Activated effector memory CD4-positive, alpha-beta T cell treated with Interleukin-2 at 50 U/mL for 16 hours (primary cell): Measurements from ENCODE around the gene DTNB.
"Not testable (repeated sequence)": the region's sequence is repeated elsewhere in the genome, so short reads cannot be mapped to it uniquely, and the experiment has no call there.

ENCODE experiments used
- DNase-seq: peaks from one replicate; pipeline ENCODE4 v3.0.0-alpha.2; 2020

DTNB gene

DNA sequence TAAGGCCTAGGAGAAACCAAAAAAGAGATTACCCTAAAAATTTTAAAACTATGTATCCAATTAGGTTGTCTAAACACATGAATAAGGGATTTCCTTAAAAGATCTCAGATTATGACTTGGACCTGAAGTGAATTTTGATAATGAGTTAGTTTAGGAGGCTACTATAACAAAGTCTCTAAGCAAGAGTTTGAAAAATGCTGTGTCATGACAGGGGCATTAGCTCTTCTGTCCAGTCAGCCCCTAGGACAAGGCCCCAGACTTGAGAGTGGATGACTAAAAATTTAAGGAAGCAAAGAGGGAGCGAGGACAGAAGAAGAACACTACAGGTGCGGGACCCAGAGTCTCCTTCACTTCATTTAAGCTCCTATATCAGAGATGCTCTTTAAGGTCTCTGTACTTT, 135.9 kb downstream of the DTNB start:
- no peak for DNase-seq

DNA sequence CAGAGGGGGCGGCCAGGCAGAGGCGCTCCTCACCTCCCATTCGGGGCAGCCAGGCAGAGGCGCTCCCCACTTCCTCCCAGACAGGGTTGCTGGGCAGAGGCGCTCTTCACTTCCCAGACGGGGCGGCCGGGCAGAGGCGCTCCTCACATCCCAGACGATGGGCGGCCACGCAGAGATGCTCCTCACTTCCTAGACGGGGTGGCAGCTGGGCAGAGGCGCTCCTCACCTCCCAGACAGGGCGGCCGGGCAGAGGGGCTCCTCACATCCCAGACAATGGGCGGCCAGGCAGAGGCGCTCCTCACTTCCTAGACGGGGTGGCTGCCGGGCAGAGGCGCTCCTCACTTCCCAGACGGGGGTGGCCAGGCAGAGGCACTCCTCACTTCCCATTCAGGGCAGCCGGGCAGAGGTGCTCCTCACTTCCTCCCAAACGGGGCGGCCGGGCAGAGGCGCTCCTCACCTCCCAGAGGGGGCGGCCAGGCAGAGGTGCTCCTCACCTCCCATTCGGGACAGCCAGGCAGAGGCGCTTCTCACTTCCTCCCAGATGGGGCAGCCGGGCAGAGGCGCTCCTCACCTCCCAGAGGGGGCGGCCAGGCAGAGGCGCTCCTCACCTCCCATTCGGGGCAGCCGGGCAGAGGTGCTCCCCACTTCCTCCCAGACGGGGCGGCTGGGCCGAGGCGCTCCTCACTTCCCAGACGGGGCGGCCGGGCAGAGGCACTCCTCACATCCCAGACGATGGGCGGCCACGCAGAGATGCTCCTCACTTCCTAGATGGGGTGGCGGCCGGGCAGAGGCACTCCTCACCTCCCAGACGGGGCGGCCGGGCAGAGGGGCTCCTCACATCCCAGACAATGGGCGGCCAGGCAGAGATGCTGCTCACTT, 137.7 kb downstream of the DTNB start:
- DNase-seq, result not testable (repeated sequence)

DNA sequence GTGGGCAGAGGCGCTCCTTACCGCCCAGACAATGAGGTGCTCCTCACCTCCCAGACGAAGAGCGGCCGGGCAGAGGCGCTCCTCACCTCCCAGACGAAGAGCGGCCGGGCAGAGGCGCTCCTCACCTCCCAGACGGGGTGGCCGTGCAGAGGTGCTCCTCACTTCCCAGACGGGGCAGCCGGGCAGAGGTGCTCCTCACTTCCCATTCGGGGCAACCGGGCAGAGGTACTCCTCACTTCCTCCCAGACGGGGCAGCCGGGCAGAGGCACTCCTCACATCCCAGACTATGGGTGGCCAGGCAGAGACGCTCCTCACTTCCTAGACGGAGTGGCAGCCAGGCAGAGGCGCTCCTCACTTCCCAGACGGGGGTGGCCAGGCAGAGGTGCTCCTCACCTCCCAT, 138.4 kb downstream of the DTNB start:
- DNase-seq, result not testable (repeated sequence)

DNA sequence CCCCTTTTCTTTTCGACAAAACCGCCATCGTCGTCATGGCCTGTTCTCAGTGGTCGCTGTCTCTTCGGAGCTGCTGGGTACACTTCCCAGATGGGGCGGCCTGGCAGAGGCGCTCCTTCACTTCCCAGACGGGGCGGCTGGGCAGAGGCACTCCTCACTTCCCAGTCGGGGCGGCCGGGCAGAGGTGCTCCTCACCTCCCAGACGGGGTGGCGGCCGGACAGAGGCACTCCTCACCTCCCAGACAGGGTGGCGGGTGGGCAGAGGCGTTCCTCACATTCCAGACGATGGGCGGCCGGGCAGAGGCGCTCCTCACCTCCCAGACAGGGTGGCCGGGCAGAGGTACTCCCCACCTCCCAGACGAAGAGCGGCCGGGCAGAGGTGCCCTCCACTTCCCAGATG, 138.9 kb downstream of the DTNB start:
- no peak for DNase-seq

DNA sequence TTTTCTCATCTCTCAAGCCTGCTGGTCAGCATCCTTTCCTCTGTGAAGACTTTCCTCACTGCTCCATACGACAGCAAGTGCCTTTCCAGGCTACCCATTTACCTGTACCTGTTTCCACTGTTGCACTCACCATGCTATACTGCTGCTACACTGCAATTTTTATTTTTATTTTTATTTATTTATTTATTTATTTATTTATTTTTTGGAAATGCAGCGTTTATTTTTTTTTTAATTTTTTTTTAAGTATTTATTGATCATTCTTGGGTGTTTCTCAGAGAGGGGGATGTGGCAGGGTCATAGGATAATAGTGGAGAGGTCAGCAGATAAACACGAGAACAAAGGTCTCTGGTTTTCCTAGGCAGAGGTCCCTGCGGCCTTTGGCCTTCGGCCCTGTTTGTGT, 139.6 kb downstream of the DTNB start:
- DNase-seq, result not testable (repeated sequence)

DNA sequence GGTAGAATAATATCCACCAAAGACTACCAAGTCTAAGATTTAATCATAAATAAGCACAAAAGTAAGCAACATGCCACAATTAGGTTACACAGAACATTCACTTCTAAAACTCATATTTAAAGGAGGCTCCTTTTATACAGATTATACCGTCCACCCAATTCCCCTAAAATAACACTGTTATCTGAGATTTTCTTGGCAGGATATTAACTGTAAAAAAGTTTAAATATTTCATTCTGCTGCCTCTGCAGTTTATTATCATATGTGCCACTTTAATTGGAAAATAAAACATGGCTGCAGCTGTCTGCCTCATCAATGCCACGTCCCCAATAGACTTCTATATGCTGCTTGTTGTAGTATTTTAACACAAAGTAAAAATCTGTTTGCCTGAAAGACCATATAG, 140.9 kb downstream of the DTNB start:
- DNase-seq, result no peak

DNA sequence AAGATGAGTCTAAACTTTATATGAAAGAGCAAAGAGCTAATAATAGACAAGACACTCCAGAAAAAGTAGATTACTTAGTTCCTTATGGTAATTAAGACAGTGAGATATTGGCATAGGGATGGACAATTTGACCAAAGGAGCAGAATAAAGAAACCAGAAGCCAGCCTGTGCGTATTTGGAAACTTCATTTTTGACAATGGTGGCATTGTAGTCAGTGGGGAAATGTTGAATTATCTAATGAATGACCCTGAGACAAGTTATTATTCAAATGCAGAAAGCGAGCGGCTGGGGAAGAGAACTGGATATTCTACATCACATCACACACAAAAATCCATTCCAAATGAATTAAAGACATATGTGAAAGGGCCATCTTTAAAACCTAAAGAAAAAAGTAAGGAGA, 144.3 kb downstream of the DTNB start:
- DNase-seq, result no peak

DNA sequence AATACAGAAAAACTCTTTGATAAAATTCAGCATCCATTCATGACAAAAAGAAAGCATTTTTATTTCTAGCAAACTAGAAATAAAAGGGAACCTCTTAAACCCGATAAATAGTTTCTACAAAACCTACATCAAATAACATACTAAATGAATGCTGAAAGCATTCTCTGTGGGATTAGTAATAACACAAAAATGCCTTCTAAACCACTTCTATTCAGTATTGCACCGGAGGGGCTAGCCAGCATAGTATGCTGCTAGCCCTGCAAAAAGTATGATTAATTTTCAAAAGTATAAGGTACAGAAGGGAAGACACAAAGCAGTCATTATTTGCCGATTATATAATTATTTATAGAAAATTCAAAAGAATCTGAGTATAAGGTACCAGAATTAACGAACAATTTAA, 145.2 kb downstream of the DTNB start:
- DNase-seq, result no peak

DNA sequence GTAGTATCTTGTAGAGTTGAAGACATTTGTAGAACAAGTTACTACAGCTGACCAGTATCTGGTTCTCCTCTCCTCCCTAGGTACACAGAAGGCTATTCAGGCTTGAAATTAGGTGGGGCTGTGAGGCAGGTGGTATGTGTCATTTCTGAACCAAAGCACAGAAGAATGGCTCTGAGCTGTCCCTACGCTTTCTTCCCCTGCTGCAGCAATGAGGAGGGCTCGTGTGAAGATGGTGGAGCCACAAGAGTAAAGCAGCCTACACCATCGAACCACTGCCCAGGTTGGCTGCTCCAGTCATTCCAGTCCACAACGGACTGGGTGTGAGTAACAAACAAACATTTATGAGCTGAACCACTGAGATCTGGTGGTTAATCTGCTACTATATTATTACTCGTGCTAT, 148.9 kb downstream of the DTNB start:
- DNase-seq, result no peak

DNA sequence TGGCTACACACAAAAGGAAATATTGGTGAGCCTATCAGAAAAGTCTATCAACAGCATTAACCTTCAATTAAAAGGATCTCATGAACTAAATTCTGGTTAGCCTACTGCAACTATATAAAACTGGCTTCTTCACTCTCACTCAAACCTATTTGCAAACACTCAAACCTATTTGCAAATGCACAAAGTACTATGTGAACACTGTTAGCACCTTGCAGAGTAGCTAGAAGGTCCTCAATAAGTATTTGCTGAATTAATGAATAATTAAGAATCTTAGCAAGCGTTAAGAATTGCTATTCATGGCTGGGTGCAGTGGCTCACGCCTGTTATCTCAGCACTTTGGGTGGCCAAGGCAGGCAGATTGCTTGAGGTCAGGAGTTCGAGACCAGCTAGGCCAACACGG, 150.3 kb downstream of the DTNB start:
- no peak for DNase-seq

DNA sequence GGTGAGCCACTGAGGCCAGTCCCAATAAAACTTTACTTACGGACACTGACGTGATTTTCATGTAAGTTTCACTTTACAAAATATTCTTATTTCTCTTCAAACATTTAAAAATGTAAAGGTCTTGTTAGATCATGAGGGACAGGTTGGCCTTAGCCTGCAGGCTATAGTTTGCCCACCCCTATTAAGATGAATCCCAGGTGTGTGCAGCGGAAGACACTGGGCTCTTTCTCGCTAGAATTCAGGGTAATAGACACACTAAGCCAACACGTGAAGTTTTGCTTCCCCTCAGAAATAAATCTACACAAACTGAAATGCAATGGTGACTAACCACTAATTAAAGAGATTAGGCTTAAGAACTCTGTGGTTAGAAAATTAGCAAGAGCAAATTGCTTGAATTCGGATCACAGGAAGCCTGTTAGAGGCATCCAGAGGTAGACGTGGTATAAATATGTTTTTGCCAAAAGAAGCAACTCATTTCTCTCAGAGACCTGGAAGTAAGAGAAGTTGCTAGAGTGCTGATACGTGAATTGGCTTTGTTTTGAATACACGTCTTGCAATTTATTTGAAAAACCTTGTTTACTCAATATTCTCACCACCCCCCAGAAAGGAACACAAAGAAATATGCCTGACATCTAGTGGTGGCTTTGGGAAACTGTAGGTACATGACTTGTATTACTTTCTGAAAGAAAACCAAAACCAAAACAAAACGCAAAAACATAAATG, 151.6 kb downstream of the DTNB start:
- no peak for DNase-seq

DNA sequence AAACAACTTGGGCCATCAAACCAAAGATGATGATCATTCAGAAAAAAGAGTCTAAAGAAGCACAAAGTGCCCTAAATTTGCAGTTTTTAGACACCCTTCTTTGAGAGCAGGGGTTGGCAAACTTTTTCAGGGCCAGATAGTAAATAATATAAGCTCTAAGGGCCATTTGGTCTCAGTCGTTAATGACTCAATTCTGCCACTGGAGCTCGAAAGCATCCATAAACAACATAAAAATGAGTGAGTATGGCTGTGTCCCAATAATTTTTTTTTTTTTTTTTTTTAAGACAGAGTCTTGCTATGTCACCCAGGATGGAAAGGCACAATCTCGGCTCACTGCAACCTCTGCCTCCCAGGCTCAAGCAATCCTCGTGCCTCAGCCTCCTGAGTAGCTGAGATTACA, 152.3 kb downstream of the DTNB start:
- no peak for DNase-seq

DNA sequence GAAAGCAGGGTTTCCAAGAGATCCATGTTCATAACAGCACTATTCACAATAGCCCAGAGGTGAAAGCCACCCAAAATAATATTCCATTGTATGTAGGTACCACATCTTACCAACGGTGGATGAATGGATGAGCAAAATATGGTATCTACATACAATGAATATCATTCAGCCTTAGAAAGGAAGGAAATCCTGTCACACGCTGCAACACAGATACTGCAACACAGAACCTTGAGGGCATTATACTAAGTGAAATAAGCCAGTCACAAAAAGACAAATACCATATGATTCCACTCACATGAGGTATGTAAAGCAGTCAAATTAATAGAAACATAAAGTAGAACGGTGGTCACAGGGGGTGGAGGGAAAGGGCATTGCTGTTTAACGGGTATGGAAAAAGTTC, 155.7 kb downstream of the DTNB start:
- no peak for DNase-seq

DNA sequence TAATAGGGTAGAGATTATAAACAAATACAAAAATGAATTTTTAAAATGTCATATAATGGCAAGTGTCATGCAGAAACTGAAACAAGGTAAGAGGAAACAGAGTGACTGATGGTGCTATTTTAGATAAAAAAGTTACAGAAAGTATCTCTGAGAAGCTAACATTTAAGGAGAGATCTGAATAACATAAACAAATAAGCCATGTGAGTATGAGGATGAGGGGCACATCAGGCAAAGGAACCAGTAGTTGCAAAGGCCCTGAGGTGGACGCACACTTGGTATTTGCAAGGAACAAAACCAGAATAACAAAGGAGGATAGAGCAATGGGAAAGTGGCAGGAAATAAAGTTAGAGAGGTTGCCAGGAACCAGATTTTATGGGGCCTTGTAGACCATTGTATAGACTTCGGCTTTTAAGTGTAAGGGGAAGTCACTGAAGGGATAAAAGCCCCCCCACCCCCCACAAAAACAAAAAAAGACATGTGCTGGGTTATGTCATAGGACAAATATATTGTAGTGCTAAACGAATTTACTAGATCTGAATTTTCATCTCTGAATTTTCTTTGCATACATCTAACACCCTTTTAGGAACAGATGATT, 159.2 kb downstream of the DTNB start:
- no peak for DNase-seq

DNA sequence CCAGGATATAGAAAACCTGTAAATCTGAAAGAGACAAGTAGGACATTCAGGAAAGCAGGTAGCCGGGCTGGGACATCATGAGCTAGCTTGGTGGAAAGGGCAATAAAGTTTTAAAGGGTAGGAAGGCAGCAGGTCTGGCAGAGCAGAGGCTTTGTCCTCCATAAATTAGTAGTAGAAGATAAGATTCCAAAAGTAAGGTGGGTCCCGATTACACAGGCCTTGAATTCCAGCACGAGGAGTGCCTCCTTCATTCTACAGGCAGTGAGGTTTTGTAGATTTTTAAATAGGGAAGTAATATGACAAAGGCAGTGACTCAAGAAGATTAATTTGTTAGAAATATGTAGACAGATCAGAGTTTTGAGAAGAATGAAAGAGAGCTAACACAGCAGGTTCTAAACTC, 160.7 kb downstream of the DTNB start:
- DNase-seq, result no peak

DNA sequence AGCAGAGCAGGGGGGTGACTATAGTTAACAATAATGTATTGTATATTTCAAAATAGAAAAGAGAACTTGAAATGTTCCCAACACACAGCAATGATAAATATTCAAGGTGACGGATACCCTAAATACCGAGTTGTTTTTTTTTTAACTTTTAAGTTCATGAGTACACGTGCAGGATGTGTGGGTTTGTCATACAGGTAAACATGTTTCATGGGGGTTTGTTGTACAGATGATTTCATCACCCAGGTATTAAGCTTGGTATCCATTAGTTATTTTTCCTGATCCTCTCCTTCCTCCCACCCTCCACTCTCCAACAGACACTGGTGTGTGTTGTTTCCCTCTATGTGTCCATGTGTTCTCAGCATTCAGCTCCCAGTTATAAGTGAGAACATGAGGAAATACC, 167.2 kb downstream of the DTNB start:
- no peak for DNase-seq

DNA sequence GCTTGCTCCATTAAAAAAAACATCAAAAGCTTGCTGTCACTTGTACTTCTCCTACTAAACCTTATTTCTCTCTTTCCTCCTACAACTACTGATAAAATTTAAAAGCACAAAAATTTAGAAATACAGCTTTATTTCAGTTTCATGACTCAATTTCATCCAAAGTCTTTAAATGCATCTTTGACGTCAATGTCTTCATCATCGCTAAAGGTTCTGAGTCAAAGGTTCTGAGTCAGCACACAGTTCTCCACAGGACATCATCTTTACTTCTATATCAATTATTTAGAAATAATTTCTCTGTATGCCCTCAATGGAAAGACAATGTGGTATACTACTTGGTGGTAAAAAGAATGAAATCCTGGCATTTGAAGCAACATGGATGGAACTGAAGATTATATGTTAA, 167.8 kb downstream of the DTNB start:
- DNase-seq, result no peak

DNA sequence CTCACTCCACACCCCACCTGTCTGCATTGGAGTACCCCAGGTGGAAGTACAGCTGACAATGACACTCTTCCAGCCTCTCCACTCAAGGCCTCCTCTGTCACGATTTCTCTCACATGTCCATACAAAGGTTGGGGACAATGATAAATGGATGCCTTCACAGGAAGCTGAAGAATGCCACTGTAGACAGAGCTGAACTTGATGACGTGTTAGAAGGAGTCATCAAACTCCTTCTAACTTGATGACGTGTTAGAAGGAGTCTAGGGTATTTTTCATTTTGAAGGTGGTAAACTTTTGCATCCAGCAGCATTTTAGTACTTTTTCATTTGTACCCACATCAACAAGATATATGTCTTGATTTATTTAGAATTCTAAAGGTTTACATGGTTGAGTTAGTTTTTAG, 168.2 kb downstream of the DTNB start:
- DNase-seq, result no peak

DNA sequence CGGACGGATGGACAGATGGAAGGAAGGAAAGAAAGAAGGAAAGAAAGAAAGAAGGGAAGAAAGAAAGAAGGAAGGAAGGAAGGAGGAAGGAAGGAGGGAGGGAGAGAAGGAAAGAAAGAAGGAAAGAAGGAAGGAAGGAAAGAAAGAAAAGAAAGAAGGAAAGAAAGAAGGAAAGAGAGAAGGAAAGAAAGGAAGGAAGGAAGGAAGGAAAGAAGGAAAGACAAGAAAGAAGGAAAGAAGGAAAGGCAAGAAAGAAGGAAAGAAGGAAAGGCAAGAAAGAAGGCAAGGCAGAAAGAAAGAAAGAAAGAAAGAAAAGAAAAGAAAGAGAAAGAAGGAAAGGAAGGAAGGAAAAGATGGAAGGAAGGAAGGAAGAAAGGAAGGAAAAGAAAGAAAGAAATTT, 169.1 kb downstream of the DTNB start:
- DNase-seq, result no peak

DNA sequence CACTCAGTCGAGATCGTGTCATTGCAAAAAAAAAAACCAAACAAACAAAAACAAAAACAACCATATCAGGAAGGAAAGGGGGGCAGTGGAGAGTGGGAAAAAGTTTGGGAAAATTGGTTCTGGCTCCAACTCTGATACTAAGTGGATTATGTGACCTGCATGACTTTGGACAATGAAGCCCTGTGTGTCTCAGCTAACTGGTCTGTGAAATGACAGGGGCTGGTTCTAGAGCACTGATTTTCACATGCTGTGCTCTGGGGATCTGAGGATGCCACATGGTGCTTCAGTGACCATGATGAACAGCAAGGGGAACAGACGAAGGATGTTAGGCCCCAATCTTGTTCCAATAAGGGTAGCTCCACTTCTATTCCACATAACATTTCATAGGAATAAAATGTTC, 174.2 kb downstream of the DTNB start:
- DNase-seq, result no peak

DNA sequence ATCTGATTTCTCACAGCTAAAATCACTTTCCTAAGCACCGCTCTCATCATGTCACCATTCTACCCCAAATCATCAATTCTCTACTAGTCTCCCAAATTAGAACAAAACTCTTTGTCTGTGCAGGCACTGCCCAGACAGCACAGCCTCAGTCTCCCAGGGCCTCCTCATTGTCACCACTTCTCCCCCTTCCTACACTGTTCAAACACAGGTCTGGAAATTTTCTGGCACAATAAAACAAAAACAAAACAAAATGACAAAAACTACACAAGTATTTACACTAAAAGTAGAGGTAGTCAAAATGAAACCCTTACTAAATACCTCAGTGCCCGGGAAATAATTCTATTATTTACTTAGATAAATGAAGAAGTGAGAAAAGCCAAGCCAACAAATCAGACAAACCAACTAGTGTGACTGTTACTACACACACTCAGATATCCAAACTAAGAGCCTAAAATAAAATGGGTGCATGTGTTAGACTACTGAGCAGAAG, 175.4 kb downstream of the DTNB start:
- DNase-seq, result no peak

DNA sequence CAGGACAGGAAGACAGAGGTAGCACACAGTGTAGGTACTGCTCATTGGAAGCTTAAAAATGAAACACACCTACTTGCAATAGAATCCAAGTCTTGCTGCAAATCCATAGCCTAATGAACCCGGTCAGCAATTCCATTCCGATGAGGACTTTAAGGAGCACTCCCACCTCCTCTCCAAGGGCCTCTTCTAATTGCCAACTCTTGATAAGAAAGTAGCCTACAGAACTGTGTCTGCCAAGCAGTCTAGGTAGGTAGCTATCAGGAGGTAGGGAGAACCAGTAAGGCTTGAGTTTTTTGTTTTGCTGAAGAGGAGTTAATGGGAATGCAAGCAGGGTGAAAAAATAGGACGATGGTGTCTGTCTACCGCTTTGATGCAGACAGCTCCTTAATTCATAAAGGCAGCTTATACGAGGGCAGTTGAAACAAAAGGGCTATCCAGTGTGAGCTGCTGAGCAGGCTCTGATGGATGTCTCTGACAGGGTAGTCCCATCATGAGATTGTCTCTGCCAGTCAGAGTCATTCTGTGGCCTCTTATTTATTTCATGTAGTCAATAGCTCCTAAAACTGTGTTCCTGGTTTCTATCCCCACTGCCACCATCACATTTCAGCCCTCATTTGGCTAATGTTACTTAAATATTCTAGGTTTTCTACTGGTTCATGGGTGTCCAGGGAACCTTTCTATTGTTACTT, 176.0 kb downstream of the DTNB start:
- DNase-seq, result no peak

DNA sequence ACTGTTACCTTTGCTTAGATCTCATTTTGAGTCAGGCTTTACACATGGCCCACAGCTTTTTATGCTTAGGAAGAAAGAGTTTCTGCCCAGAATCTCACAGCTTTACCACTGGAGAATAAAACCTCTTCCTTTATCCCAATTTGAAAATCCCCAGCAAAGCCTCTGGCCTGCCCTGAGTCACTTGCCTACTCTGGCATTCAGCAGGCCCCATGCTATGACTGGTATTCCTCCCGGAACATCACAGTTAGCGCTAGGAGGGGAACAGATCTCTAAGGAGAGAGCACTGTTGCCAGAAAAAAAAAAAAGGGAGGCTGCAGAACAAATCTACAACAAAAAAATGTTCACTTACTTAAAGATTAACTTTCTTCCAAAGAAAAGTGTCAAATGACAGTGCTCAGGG, 178.8 kb downstream of the DTNB start:
- DNase-seq, result no peak
